A549 (cell line): ENCODE results near the gene PHLPP2. TPM values are rescaled to one million over a fixed set of nuclear protein-coding genes. Genes with fewer than 3 reads are reported as not detected.

Source experiments
- ATAC-seq, 2 experiments: fragments of 200-7000 bp in 1 of 2; fragments of >200 bp in 1 of 2; cut with Nextera tagmentation in 1 of 2; cut with Tn5 transposase in 1 of 2; 3 replicates each; pipeline versions ENCODE4 v1.8.0 to v1.9.1; 2018 to 2020; ENCODE audit warnings: mild to moderate bottlenecking in 1 of 2, moderate library complexity in 1 of 2
- CTCF ChIA-PET: fragments of 300-600 bp; sonication (Branson Sonifier 250); formaldehyde crosslinking; extraction: SDS; loops from one replicate; lab custom pipeline; 2021; ENCODE audit warnings: antibody characterized with exemption, inconsistent platforms; lab: Yijun Ruan, JAX
- POLR2A ChIA-PET: fragments of 350-600 bp; formaldehyde crosslinking; extraction: SDS; loops from one replicate; lab custom pipeline; 2021; ENCODE audit warnings: antibody characterized with exemption, inconsistent platforms; lab: Yijun Ruan, JAX
- DNase-seq, 2 experiments: peaks; one replicate each; pipeline versions ENCODE4 v3.0.0 to v3.0.0-alpha.2; 2011 to 2016; ENCODE audit warnings: low read depth in 1 of 2, low spot score in 1 of 2
- FAIRE-seq: peaks from 2 replicates; lab custom pipeline; 2011; peaks lifted over from hg19 to GRCh38; lab: Jason Lieb, UNC
- H3K27ac ChIP-seq, 2 experiments: fragments of >200 bp; sonication (Bioruptor Twin); formaldehyde crosslinking; 3 replicates each; pipeline ENCODE4 v1.5.1; 2016 to 2017
- H3K4me1 ChIP-seq: fragments of >200 bp; sonication (Bioruptor Twin); formaldehyde crosslinking; 3 replicates; pipeline ENCODE4 v1.6.1; 2016
- H3K4me2 ChIP-seq: fragments of >200 bp; sonication (Bioruptor Twin); formaldehyde crosslinking; 3 replicates; pipeline ENCODE4 v1.6.1; 2016
- H3K4me3 ChIP-seq: fragments of >200 bp; sonication (Bioruptor Twin); formaldehyde crosslinking; 3 replicates; pipeline ENCODE4 v1.5.1; 2016
- H3K9me3 ChIP-seq: fragments of >200 bp; sonication (Bioruptor Twin); formaldehyde crosslinking; 3 replicates; pipeline ENCODE4 v1.6.1; 2016
- BHLHE40 ChIP-seq: IDR thresholded peaks from 2 replicates; pipeline ENCODE4 v1.6.1; 2012; ENCODE audit warnings: low read depth, low read length, inconsistent platforms
- CEBPB ChIP-seq, 2 experiments: fragments of >200 bp in 1 of 2; sonication (Bioruptor Twin) in 1 of 2; formaldehyde crosslinking in 1 of 2; IDR thresholded peaks; 2 replicates each; pipeline ENCODE4 v1.6.1; 2012 to 2016
- EHF ChIP-seq: fragments of 250-450 bp; sonication (Bioruptor Pico); IDR thresholded peaks from 2 replicates; pipeline ENCODE4 v1.5.0; 2020; ENCODE audit warnings: mild to moderate bottlenecking
- EHMT2 ChIP-seq: fragments of 200-600 bp; sonication (generic); IDR thresholded peaks from 2 replicates; pipeline ENCODE4 v1.6.1; 2016; ENCODE audit warnings: antibody characterized with exemption, low read depth, mild to moderate bottlenecking, moderate library complexity
- EP300 ChIP-seq, 2 experiments: fragments of >200 bp; sonication (Bioruptor Twin); formaldehyde crosslinking; IDR thresholded peaks; 2 replicates in 1 of 2; 3 replicates in 1 of 2; pipeline ENCODE4 v1.6.1; 2016 to 2017
- FOSB ChIP-seq: fragments of 250-450 bp; sonication (Bioruptor Pico); IDR thresholded peaks from 2 replicates; pipeline ENCODE4 v1.5.0; 2020; ENCODE audit warnings: mild to moderate bottlenecking, moderate library complexity
- FOXS1 ChIP-seq: fragments of 250-450 bp; sonication (Bioruptor Pico); IDR thresholded peaks from 2 replicates; pipeline ENCODE4 v1.5.0; 2020; ENCODE audit warnings: mild to moderate bottlenecking, moderate library complexity
- HDAC2 ChIP-seq: fragments of 200-600 bp; sonication (generic); IDR thresholded peaks from 2 replicates; pipeline ENCODE4 v1.6.1; 2016
- HOXA7 ChIP-seq: fragments of 250-450 bp; sonication (Bioruptor Pico); IDR thresholded peaks from 2 replicates; pipeline ENCODE4 v1.5.0; 2020; ENCODE audit warnings: mild to moderate bottlenecking, moderate library complexity
- HOXB13 ChIP-seq: fragments of 250-450 bp; sonication (Bioruptor Pico); IDR thresholded peaks from 2 replicates; pipeline ENCODE4 v1.5.0; 2020; ENCODE audit warnings: low read depth, mild to moderate bottlenecking, moderate library complexity
- HOXB5 ChIP-seq: fragments of 250-450 bp; sonication (Bioruptor Pico); IDR thresholded peaks from 2 replicates; pipeline ENCODE4 v1.5.0; 2020; ENCODE audit warnings: mild to moderate bottlenecking, moderate library complexity
- JUN ChIP-seq, 2 experiments: fragments of >200 bp; sonication (Bioruptor Twin); formaldehyde crosslinking; IDR thresholded peaks; 2 replicates in 1 of 2; 3 replicates in 1 of 2; pipeline ENCODE4 v1.6.1; 2016 to 2017
- KDM5A ChIP-seq: fragments of 200-600 bp; sonication (generic); IDR thresholded peaks from 2 replicates; pipeline ENCODE4 v1.6.1; 2016; ENCODE audit warnings: antibody characterized with exemption, mild to moderate bottlenecking
- MAZ ChIP-seq: fragments of 150-350 bp; IDR thresholded peaks from 2 replicates; pipeline ENCODE4 v1.6.1; 2014; ENCODE audit warnings: antibody characterized with exemption, low read depth, low read length, borderline replicate concordance
- MYC ChIP-seq: IDR thresholded peaks from 2 replicates; pipeline ENCODE4 v1.6.1; 2012; ENCODE audit warnings: mild to moderate bottlenecking, inconsistent platforms, low read length, improper control_type of control experiment, borderline replicate concordance
- NR3C1 ChIP-seq: fragments of >200 bp; sonication (Bioruptor Twin); formaldehyde crosslinking; IDR thresholded peaks from 3 replicates; pipeline ENCODE4 v1.6.1; 2017
- RAD21 ChIP-seq, 2 experiments: fragments of >200 bp in 1 of 2; sonication (Bioruptor Twin) in 1 of 2; formaldehyde crosslinking in 1 of 2; IDR thresholded peaks in 1 of 2; conservative IDR thresholded peaks in 1 of 2; 2 replicates in 1 of 2; 3 replicates in 1 of 2; pipeline ENCODE4 v1.6.1; 2012 to 2018; ENCODE audit warnings: inconsistent platforms in 1 of 2
- RFX5 ChIP-seq: fragments of 450-650 bp; IDR thresholded peaks from 2 replicates; pipeline ENCODE4 v1.7.1; 2014; ENCODE audit warnings: antibody characterized with exemption, mild to moderate bottlenecking, moderate library complexity
- RNF2 ChIP-seq: fragments of 200-600 bp; sonication (generic); IDR thresholded peaks from 2 replicates; pipeline ENCODE4 v1.6.1; 2016; ENCODE audit warnings: low read depth, mild to moderate bottlenecking, antibody characterized with exemption, moderate library complexity, borderline replicate concordance
- SMC3 ChIP-seq: fragments of >200 bp; sonication (Bioruptor Twin); formaldehyde crosslinking; IDR thresholded peaks from 3 replicates; pipeline ENCODE4 v1.6.1; 2018; ENCODE audit warnings: inconsistent platforms
- TFCP2L1 ChIP-seq: fragments of 250-450 bp; sonication (Bioruptor Pico); IDR thresholded peaks from 2 replicates; pipeline ENCODE4 v1.5.0; 2021; ENCODE audit warnings: mild to moderate bottlenecking
- ZNF302 ChIP-seq: fragments of 250-450 bp; sonication (Bioruptor Pico); IDR thresholded peaks from 2 replicates; pipeline ENCODE4 v1.9.0; 2021; ENCODE audit warnings: inconsistent platforms, mild to moderate bottlenecking, moderate library complexity
- WGBS: methylation state at CpG from one replicate; pipeline ENCODE4 v1.1.6; 2017; ENCODE audit errors: missing lambda C conversion rate; 5-methylcytosine and 5-hydroxymethylcytosine counted together
- polyA plus RNA-seq, 4 experiments: library from polyadenylated mRNA; depleted of rRNA in 3 of 4; stranded (reverse); fragments of >200 nt; fragmentation: RNase III in 1 of 4; extraction: RNeasy Plus Mini Kit Qiagen cat#74134 plus additional on column Dnase treatment in 1 of 4; gene quantifications; 2 replicates in 3 of 4; 3 replicates in 1 of 4; pipeline ENCODE4 v1.2.3, GENCODE V29; 2011 to 2017
- TF ChIP-seq, protein P1 (sequence below): fragments of 150-350 bp; IDR thresholded peaks from 2 replicates; pipeline ENCODE4 v1.6.1; 2014; ENCODE audit warnings: low read depth, mild to moderate bottlenecking, low read length
- TF ChIP-seq, protein P2 (sequence below): fragments of 250-450 bp; sonication (Bioruptor Pico); IDR thresholded peaks from 2 replicates; pipeline ENCODE4 v1.5.0; 2020; ENCODE audit warnings: low read depth, mild to moderate bottlenecking, moderate library complexity
- TF ChIP-seq, protein P3 (sequence below): fragments of 450-650 bp; IDR thresholded peaks from 2 replicates; pipeline ENCODE4 v1.6.1; 2014; ENCODE audit warnings: antibody characterized with exemption
- TF ChIP-seq, protein P4 (sequence below): fragments of 250-450 bp; sonication (Bioruptor Pico); IDR thresholded peaks from 2 replicates; pipeline ENCODE4 v1.5.0; 2021; ENCODE audit warnings: mild to moderate bottlenecking, moderate library complexity, borderline replicate concordance
- TF ChIP-seq, protein P5 (sequence below): fragments of 200-600 bp; sonication (generic); IDR thresholded peaks from 2 replicates; pipeline ENCODE4 v1.6.1; 2016; ENCODE audit warnings: antibody characterized with exemption, mild to moderate bottlenecking, moderate library complexity
- TF ChIP-seq, protein P6 (sequence below): IDR thresholded peaks from 2 replicates; pipeline ENCODE4 v1.6.1; 2012

The PHLPP2 gene
- polyA plus RNA-seq, 2 of the 4 experiments (the other 2 are of a cell fraction): 7.9 to 11.3 TPM

DNA sequence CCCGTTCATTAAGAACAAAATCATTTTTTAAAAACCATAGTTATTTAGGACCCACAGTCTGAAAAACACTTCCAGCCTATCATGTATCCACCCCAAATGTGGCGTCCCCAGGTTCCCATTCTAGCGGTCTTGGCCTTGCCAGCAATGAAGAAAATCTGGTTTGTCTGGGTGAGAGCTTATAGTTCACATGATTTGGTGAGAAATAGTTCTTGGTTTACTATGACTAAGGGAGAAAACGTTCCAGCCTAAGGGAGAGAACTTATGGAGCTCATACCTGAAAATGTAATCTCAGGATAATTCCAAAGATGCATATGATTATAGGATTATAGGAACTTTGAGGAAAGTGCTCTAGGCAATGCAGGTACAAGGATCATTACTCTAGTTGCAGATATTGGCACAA is 93.7 kb downstream of the PHLPP2 start:
- no peak overlapping the region for H3K4me2 ChIP-seq
- ATAC-seq: no peak
- FAIRE-seq: no peak
- no peak overlapping the region for H3K4me3 ChIP-seq
- TF ChIP-seq MAZ (no peak), BHLHE40 (no peak), FOSB (no peak), EHF (CRISPR knock-in tag) (no peak), RAD21 (conservative IDR thresholded peaks at IDR 0.05 in 1 of 2, IDR thresholded peaks at IDR 0.05 in 1 of 2) (no peak), TFCP2L1 (CRISPR knock-in tag) (no peak), HOXA7 (CRISPR knock-in tag) (no peak), EP300 (IDR thresholded peaks at IDR 0.05) (no peak), JUN (IDR thresholded peaks at IDR 0.05) (no peak), ZNF302 (CRISPR knock-in tag) (no peak), HOXB13 (CRISPR knock-in tag) (no peak), RNF2 (no peak)
- TF ChIP-seq, protein P1, sequence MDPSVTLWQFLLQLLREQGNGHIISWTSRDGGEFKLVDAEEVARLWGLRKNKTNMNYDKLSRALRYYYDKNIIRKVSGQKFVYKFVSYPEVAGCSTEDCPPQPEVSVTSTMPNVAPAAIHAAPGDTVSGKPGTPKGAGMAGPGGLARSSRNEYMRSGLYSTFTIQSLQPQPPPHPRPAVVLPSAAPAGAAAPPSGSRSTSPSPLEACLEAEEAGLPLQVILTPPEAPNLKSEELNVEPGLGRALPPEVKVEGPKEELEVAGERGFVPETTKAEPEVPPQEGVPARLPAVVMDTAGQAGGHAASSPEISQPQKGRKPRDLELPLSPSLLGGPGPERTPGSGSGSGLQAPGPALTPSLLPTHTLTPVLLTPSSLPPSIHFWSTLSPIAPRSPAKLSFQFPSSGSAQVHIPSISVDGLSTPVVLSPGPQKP: no peak
- TF ChIP-seq, protein P2, sequence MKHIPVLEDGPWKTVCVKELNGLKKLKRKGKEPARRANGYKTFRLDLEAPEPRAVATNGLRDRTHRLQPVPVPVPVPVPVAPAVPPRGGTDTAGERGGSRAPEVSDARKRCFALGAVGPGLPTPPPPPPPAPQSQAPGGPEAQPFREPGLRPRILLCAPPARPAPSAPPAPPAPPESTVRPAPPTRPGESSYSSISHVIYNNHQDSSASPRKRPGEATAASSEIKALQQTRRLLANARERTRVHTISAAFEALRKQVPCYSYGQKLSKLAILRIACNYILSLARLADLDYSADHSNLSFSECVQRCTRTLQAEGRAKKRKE (CRISPR knock-in tag): no peak
- ChIA-PET POLR2A (no interaction called here), CTCF (interaction anchor here (1.0 to 2.3 kb wide), 3 partner anchors 19 to 218 kb away, joined by 4 to 8 read pairs (median 5); no protein-coding TSS in a partner anchor)
- WGBS: 71% methylated on average over 4 of the region's 4 CpGs
- H3K4me1 ChIP-seq: peaks cover 3% of the 10 kb centered on the region; the same call in 1 of the 3 replicates
- no peak overlapping the region for H3K27ac ChIP-seq
- DNase-seq: no peak
- H3K9me3 ChIP-seq: no peaks in the 10 kb centered on the region

DNA sequence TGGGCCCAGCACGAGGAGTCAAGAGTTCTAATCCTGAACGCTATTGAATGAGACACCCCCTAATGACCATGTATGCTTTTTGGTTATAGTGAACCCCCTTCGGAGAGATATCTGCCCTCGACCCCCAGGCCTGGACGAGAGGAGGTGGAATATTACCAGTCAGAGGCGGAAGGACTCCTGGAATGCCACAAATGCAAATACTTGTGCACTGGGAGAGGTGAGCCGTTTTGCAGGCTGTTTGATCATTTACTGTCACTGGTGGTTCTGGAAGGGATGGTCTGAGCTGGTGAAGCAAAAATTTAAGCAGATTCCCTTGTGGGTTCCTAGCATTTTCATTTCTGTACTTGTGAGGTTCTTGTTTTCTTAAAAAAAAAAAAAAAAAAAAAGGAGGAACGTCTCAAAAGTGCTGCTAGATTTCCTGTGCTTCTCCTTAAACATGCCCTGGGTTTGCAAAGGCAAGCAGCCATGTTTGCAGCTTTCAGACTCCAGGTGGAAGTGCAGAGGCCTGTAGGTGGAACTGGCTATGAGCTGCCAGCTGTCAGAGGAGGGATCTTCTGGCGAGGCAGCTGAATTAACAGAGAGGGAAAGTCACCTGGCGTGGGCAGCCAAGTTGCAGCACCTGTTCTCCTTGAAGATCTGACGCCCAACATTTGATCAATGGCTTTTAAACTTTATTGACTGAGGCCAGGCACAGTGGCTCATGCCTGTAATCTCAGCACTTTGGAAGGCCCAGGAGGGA is 95.1 kb downstream of the PHLPP2 start:
- WGBS: 59% methylated on average over 11 of the region's 11 CpGs
- ATAC-seq (no peak), FAIRE-seq (no peak), DNase-seq (no peak)
- no peaks in the 10 kb centered on the region for H3K9me3 ChIP-seq
- ChIA-PET CTCF (interaction anchor here (2.9 kb wide), 1 partner anchor 65 kb away, joined by 9 read pairs; no protein-coding TSS in a partner anchor), POLR2A (interaction anchor here (0.7 kb wide), 1 partner anchor 253 kb away, joined by 4 read pairs; no protein-coding TSS in a partner anchor)
- no peak overlapping the region for H3K4me2 ChIP-seq
- H3K27ac ChIP-seq: no peak overlapping the region
- H3K4me3 ChIP-seq: no peak overlapping the region
- H3K4me1 ChIP-seq: peaks cover 3% of the 10 kb centered on the region; the same call in 1 of the 3 replicates
- TF ChIP-seq NR3C1 (no peak), KDM5A (no peak), FOXS1 (CRISPR knock-in tag) (no peak), RFX5 (no peak), EHMT2 (no peak), HDAC2 (no peak), SMC3 (no peak), MYC (no peak), HOXB5 (CRISPR knock-in tag) (no peak), CEBPB (IDR thresholded peaks at IDR 0.05) (no peak), MAZ (no peak), EHF (CRISPR knock-in tag) (no peak)
- TF ChIP-seq, protein P3, sequence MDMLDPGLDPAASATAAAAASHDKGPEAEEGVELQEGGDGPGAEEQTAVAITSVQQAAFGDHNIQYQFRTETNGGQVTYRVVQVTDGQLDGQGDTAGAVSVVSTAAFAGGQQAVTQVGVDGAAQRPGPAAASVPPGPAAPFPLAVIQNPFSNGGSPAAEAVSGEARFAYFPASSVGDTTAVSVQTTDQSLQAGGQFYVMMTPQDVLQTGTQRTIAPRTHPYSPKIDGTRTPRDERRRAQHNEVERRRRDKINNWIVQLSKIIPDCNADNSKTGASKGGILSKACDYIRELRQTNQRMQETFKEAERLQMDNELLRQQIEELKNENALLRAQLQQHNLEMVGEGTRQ: no peak
- TF ChIP-seq, protein P4, sequence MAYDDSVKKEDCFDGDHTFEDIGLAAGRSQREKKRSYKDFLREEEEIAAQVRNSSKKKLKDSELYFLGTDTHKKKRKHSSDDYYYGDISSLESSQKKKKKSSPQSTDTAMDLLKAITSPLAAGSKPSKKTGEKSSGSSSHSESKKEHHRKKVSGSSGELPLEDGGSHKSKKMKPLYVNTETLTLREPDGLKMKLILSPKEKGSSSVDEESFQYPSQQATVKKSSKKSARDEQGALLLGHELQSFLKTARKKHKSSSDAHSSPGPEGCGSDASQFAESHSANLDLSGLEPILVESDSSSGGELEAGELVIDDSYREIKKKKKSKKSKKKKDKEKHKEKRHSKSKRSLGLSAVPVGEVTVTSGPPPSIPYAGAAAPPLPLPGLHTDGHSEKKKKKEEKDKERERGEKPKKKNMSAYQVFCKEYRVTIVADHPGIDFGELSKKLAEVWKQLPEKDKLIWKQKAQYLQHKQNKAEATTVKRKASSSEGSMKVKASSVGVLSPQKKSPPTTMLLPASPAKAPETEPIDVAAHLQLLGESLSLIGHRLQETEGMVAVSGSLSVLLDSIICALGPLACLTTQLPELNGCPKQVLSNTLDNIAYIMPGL (CRISPR knock-in tag): no peak
- TF ChIP-seq, protein P5, sequence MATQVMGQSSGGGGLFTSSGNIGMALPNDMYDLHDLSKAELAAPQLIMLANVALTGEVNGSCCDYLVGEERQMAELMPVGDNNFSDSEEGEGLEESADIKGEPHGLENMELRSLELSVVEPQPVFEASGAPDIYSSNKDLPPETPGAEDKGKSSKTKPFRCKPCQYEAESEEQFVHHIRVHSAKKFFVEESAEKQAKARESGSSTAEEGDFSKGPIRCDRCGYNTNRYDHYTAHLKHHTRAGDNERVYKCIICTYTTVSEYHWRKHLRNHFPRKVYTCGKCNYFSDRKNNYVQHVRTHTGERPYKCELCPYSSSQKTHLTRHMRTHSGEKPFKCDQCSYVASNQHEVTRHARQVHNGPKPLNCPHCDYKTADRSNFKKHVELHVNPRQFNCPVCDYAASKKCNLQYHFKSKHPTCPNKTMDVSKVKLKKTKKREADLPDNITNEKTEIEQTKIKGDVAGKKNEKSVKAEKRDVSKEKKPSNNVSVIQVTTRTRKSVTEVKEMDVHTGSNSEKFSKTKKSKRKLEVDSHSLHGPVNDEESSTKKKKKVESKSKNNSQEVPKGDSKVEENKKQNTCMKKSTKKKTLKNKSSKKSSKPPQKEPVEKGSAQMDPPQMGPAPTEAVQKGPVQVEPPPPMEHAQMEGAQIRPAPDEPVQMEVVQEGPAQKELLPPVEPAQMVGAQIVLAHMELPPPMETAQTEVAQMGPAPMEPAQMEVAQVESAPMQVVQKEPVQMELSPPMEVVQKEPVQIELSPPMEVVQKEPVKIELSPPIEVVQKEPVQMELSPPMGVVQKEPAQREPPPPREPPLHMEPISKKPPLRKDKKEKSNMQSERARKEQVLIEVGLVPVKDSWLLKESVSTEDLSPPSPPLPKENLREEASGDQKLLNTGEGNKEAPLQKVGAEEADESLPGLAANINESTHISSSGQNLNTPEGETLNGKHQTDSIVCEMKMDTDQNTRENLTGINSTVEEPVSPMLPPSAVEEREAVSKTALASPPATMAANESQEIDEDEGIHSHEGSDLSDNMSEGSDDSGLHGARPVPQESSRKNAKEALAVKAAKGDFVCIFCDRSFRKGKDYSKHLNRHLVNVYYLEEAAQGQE: no peak
- TF ChIP-seq, protein P6, sequence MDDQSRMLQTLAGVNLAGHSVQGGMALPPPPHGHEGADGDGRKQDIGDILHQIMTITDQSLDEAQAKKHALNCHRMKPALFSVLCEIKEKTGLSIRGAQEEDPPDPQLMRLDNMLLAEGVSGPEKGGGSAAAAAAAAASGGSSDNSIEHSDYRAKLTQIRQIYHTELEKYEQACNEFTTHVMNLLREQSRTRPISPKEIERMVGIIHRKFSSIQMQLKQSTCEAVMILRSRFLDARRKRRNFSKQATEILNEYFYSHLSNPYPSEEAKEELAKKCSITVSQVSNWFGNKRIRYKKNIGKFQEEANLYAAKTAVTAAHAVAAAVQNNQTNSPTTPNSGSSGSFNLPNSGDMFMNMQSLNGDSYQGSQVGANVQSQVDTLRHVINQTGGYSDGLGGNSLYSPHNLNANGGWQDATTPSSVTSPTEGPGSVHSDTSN: no peak
